NCI-H460 (cell line): ENCODE results near the gene GNB5. TPM values are rescaled to one million over a fixed set of nuclear protein-coding genes. Genes with fewer than 3 reads are reported as not detected.

Source experiments
- DNase-seq: peaks from one replicate; pipeline ENCODE4 v3.0.0-alpha.2; 2016; ENCODE audit warnings: low read depth; ENCODE audit errors: extremely low read depth
- total RNA-seq: library from RNA; depleted of rRNA; stranded (reverse); fragments of >200 nt; shearing (Covaris generic); gene quantifications from 2 replicates; pipeline ENCODE4 v1.2.3, GENCODE V29; 2014

Gene GNB5
- total RNA-seq, 1 experiment from 2014 or later = 121 TPM

GRCh38 chr15:52148403-52148802 is 42.8 kb downstream of the GNB5 start:
- DNase-seq = no peak

- DNase-seq = no peak
Observed at GRCh38 chr15:52146776-52147175, 44.4 kb downstream of the GNB5 start.

GRCh38 chr15:52146261-52146660 is 44.9 kb downstream of the GNB5 start:
- DNase-seq = no peak

GRCh38 chr15:52144656-52145178 is 46.5 kb downstream of the GNB5 start:
- DNase-seq = no peak

- peak; percentile 96 for DNase-seq
Observed at GRCh38 chr15:52143873-52144272, 47.3 kb downstream of the GNB5 start.

GRCh38 chr15:52140646-52141045 is 50.5 kb downstream of the GNB5 start:
- no peak for DNase-seq

GRCh38 chr15:52139599-52140462 is 51.4 kb downstream of the GNB5 start:
- peak; percentile 92 for DNase-seq

GRCh38 chr15:52137432-52138357 is 53.5 kb downstream of the GNB5 start:
- no peak for DNase-seq

- no peak for DNase-seq
Observed at GRCh38 chr15:52136442-52136980, 54.7 kb downstream of the GNB5 start.

GRCh38 chr15:52134502-52135144 is 56.6 kb downstream of the GNB5 start:
- no peak for DNase-seq

GRCh38 chr15:52133510-52134220 is 57.5 kb downstream of the GNB5 start:
- DNase-seq = no peak

GRCh38 chr15:52132066-52132465 is 59.1 kb downstream of the GNB5 start:
- DNase-seq = no peak

GRCh38 chr15:52128568-52128967 is 62.6 kb downstream of the GNB5 start:
- no peak for DNase-seq

GRCh38 chr15:52124270-52124880 is 66.8 kb downstream of the GNB5 start:
- DNase-seq = no peak

- no peak for DNase-seq
Observed at GRCh38 chr15:52121896-52122295, 69.3 kb downstream of the GNB5 start.

- DNase-seq = no peak
Observed at GRCh38 chr15:52121006-52121405, 70.2 kb downstream of the GNB5 start.

- DNase-seq = no peak
Observed at GRCh38 chr15:52120488-52120887, 70.7 kb downstream of the GNB5 start.

- DNase-seq = no peak
Observed at GRCh38 chr15:52118969-52119749, 72.0 kb downstream of the GNB5 start.

- no peak for DNase-seq
Observed at GRCh38 chr15:52117549-52117948, 73.6 kb downstream of the GNB5 start.
